ENCODE measurements around the gene AACS.

The AACS gene

GRCh38 chr12:125033288-125033687 is 31.9 kb upstream of the AACS start:
- no peaks in the 10 kb centered on the region for H3K27me3 ChIP-seq (ENCODE audit: control insufficient read depth, low read length)
- no peak for TF ChIP-seq CTCF (IDR thresholded peaks at IDR 0.05; ENCODE audit: low read depth, low read length, poor library complexity, severe bottlenecking)
- TF ChIP-seq EZH2phosphoT487 (IDR thresholded peaks at IDR 0.05; ENCODE audit: borderline replicate concordance, low read length) = no peak
- H4K20me1 ChIP-seq (ENCODE audit: control insufficient read depth, insufficient read depth, low read depth, low read length) = peaks cover 7% of the 10 kb centered on the region; the same call in 1 of the 2 replicates
- no peaks in the 10 kb centered on the region for H3K9me3 ChIP-seq (ENCODE audit: control insufficient read depth, insufficient read depth, low read length)
- H3F3A ChIP-seq (ENCODE audit: control insufficient read depth, insufficient read depth) = peaks cover 21% of the 10 kb centered on the region
- H3K4me1 ChIP-seq (ENCODE audit: control insufficient read depth, low read length) = no peaks in the 10 kb centered on the region
- H3K27ac ChIP-seq (ENCODE audit: low read depth, low read length) = no peak overlapping the region
- peaks cover 37% of the 10 kb centered on the region for H3K36me3 ChIP-seq (ENCODE audit: control insufficient read depth, low read length)
- no peaks in the 10 kb centered on the region for H3K9me2 ChIP-seq (replicated peaks; ENCODE audit: control insufficient read depth, low read length)
- H3K79me2 ChIP-seq (ENCODE audit: control insufficient read depth, low read length) = peaks cover 8% of the 10 kb centered on the region
- no peak overlapping the region for H3K4me3 ChIP-seq (ENCODE audit: low read length)
- no peak overlapping the region for H3K4me2 ChIP-seq (ENCODE audit: low read length)

- H3K9me3 ChIP-seq (ENCODE audit: control insufficient read depth, insufficient read depth, low read length) = no peaks in the 10 kb centered on the region
- peaks cover 9% of the 10 kb centered on the region for H3F3A ChIP-seq (ENCODE audit: control insufficient read depth, insufficient read depth)
- no peaks in the 10 kb centered on the region for H3K9me2 ChIP-seq (replicated peaks; ENCODE audit: control insufficient read depth, low read length)
- H3K4me2 ChIP-seq (ENCODE audit: low read length) = no peak overlapping the region
- no peaks in the 10 kb centered on the region for H3K36me3 ChIP-seq (ENCODE audit: control insufficient read depth, low read length)
- no peak overlapping the region for H3K27ac ChIP-seq (ENCODE audit: low read depth, low read length)
- H4K20me1 ChIP-seq (ENCODE audit: control insufficient read depth, insufficient read depth, low read depth, low read length) = no peaks in the 10 kb centered on the region
- no peak overlapping the region for H3K4me3 ChIP-seq (ENCODE audit: low read length)
- no peaks in the 10 kb centered on the region for H3K4me1 ChIP-seq (ENCODE audit: control insufficient read depth, low read length)
- no peaks in the 10 kb centered on the region for H3K27me3 ChIP-seq (ENCODE audit: control insufficient read depth, low read length)
- no peaks in the 10 kb centered on the region for H3K79me2 ChIP-seq (ENCODE audit: control insufficient read depth, low read length)
- TF ChIP-seq CTCF (IDR thresholded peaks at IDR 0.05; ENCODE audit: low read depth, low read length, poor library complexity, severe bottlenecking) = no peak
- TF ChIP-seq EZH2phosphoT487 (IDR thresholded peaks at IDR 0.05; ENCODE audit: borderline replicate concordance, low read length) = no peak
Measured at GRCh38 chr12:125038976-125039625, 26.1 kb upstream of the AACS start.

GRCh38 chr12:125049093-125049458 is 16.2 kb upstream of the AACS start:
- no peak for TF ChIP-seq CTCF (IDR thresholded peaks at IDR 0.05; ENCODE audit: low read depth, low read length, poor library complexity, severe bottlenecking)
- TF ChIP-seq EZH2phosphoT487 (IDR thresholded peaks at IDR 0.05; ENCODE audit: borderline replicate concordance, low read length) = no peak
- no peaks in the 10 kb centered on the region for H3K27me3 ChIP-seq (ENCODE audit: control insufficient read depth, low read length)
- H4K20me1 ChIP-seq (ENCODE audit: control insufficient read depth, insufficient read depth, low read depth, low read length) = no peaks in the 10 kb centered on the region
- H3K36me3 ChIP-seq (ENCODE audit: control insufficient read depth, low read length) = no peaks in the 10 kb centered on the region
- peaks cover 10% of the 10 kb centered on the region; the same call in 1 of the 2 replicates for H3F3A ChIP-seq (ENCODE audit: control insufficient read depth, insufficient read depth)
- peaks cover 14% of the 10 kb centered on the region for H3K4me1 ChIP-seq (ENCODE audit: control insufficient read depth, low read length)
- no peaks in the 10 kb centered on the region for H3K79me2 ChIP-seq (ENCODE audit: control insufficient read depth, low read length)
- H3K9me3 ChIP-seq (ENCODE audit: control insufficient read depth, insufficient read depth, low read length) = no peaks in the 10 kb centered on the region
- no peaks in the 10 kb centered on the region for H3K9me2 ChIP-seq (replicated peaks; ENCODE audit: control insufficient read depth, low read length)
- H3K4me3 ChIP-seq (ENCODE audit: low read length) = peak overlapping the region; percentile 81
- H3K4me2 ChIP-seq (ENCODE audit: low read length) = peak overlapping the region; percentile 79
- peak overlapping the region; percentile 47 for H3K27ac ChIP-seq (ENCODE audit: low read depth, low read length)

Data from DOHH2 (cell line).